Stimulated activated CD4-positive, alpha-beta T cell treated with anti-CD3 and anti-CD28 coated beads, Interleukin-4, amount 100 ng/mL, for 48 hours (primary cell): ENCODE measurements around the gene NREP.

Source experiments
- DNase-seq, 2 donors: peaks; one replicate each; pipeline ENCODE4 v3.0.0-alpha.2; 2020; ENCODE audit warnings: low read depth in 2 of 2

The NREP gene

DNA sequence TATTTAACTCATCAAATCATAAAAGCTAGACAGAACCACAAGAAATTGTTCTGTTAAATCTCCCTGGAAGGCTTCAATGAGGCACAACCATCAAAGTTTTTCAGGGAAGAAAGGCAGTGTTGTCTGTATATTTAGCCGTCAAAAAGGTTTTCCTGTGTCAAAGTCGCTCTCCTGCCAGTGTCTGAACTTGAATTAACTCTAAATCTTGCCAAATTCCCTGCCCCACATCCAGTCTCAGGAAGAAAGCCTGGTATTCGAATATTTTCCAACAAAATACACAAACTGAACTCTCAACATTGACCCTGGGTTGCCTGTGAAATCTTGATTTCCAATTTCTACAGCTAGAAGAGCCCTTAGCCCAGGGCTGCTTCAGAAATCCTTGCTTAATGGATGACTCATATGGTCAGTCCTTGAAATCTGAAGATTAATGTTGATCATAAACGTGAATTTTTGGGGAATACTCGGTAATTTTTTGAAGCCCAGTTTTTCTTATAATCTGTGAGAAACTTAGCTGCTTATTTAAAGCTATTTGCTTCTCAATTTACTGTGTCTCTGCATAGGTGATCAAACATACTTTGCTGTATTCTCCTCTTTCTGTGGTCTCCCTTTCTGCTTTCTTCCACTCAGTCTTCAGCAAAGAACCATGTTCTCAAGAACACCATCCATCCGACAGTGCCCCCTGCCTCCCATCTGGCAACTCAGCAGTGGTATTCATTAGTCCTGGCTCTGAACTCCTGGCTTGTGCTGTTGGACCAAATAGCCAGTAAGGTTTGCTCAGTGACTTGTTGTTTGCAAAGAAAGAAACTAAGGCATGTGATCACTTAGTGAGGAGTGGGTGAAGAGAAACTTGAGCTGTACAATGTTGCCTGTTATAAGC lies 58.9 kb downstream of the NREP start:
- DNase-seq, result no peak

DNA sequence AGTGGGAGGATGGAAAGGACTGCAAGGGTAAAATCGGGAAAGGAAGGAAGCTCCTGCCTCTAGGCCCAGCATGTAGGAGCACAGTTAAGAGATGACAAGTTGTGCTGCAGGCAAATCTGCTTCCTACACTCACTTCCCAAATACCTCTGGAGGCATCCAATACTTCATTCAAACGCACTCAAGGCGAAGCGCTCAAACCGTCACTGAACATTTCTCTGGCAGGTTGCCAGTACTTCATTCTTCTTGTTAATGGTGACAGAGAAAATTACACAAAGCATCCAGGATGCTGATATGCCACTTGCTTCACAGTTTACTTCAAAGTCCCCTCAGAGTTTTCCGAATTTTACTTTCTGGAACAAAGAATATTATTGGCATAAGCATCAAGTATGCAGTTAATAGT lies 59.8 kb downstream of the NREP start:
- DNase-seq, result no peak

DNA sequence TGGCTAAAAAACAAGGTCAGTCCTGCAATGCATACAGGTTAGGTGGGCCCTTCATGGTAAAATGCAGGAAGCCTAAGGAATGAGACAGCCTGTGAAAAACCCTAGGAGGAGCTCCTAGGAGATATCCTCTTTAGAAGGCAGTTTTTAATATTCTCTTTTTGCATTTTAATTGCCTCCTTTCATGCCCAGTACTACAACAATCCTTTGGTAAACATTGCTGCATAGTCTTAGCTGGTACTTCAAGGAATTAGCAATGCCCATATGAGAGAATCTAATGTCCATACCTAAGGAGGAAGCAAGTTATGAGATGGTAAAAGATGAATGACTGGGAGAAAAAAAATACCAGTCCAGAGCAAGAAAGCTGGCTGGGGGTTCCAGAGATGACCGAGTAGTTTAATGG lies 61.0 kb downstream of the NREP start:
- no peak for DNase-seq

DNA sequence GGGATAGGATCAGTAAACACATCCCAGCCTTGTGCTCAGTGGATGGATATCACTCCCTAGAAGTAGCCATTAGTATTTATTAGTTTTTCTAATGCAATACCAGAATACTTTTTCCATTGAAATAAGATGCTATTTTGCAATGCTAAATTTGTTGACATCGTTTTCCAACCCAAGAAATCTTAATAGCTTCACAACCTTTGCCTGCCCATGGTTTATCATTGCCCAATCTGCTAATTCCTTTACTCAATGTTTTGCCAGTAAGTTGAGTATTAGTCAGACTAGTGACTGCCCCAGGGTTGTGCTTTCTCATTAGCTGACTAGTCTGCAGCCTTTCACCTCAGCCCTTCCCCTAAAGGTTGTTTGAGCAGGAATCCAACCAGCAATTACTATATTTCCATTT lies 62.9 kb downstream of the NREP start:
- no peak for DNase-seq

DNA sequence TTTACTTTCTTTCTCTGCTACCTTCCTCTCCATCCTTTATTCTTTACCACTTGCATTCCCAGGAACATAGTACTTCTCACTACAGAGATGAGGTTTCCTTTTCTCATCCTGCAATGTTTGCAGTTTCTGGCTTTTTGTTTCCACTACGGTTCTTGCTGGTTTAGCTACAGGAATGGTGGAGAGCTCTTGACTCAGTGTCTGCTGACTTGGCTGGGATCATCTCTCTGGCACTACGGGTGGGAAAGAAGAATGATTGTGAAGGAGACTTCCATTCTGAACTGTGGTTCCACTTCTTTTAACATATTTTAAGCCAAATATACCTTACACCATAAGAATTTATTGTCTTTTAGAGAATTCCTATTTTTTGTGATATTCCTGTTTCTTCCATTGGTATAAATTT lies 65.1 kb downstream of the NREP start:
- DNase-seq, result no peak

DNA sequence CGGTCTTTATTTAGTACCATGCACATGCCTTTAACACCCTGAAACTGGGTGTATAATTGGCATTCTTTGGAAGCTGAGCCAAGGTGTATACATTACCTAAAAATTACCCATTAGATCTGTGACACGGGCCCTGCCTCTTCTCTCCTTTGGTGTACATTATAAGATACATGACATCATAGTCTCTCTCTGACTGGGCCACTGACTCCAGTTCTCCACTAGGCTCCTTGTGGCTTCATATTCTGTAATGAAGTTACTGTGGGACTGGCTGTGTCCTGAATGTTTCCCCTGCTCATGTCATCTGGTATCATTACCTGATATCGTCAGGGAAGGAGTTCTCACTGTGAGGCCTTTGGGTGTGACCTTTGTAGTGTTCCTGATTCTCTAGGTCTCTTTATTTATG lies 65.5 kb downstream of the NREP start:
- DNase-seq, result no peak

DNA sequence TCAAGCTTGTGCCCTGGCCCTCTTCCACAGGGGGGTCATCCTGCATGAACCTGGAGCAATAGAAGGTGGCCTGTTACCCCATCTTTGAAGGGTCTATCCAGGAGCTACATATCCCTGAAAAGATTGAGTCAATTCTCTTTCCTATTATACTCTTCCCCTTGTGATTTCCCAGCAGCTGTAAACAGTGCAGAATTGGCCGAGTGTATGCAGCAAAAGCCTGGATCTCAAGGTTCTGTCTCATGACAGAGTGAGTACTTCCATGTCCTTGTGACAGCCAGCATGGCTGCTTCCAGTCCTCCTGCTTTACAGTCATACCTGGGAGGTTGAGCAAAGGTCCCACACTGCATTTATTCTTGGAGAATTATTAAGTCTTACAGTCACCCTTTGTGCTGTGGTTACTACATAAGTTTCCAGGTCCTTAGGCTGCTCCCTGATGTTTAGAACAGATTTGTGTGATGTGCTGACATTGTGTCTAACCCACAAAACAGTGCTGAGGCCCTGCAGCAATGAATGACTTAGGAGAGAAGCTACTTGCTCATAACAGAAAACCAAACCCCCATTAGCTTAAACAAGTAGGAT lies 67.5 kb downstream of the NREP start:
- DNase-seq, result no peak

DNA sequence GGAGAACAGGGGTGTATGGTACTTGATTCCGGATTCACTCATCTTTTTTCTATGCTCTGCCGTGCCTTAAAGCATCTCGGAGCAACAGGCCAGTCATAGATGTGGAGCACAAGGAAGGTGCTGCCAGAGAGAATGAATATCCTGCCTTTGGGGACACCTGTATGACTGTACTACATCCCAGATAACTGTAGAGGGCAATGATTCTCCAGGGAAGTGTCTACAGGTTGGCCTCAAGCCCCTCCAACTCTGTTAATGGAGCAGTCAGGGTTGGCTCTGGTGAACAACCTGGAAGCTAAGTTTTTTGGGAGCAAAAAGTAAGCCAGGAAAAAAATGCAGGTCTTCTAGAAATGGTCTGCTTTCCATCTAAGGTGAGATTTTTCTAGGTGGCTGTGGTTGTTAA lies 71.0 kb downstream of the NREP start:
- no peak for DNase-seq

DNA sequence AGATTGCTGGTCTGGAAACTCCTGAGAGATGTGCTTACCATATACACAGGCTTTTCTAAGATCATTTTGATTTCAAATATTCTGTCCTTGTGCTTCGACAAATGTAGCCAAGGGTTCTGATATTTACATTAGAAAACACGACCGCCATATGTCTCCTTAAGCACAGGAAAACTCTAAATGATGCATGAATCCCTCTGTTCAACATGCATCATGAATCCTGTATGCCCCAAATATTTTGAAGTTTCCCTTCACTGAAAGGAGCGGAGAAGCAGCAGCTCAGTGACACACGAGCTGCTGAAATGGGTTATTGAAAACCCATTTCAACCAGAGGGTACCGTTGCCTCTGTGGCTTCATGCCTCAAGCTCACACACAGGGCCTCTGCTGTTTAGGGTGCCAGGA lies 74.4 kb downstream of the NREP start:
- DNase-seq, result no peak

DNA sequence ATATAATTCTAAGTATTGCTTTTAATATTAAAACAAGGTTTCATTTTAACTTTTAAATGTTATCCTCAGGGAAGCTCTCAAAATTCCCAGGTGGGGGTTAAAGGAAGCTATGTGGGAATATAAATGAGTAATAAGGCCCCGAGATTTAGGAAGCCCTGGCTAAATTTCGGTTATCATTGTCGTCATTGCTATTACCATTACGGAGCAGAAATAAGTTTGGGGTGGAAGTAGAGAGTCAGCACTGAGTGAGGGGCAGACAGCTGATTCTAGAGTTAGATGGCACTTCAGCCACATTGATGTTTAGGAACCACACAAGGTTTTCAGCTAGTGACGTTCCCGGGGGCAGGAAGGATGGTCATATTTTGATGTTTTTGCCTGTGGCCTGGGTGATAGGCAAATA lies 74.9 kb downstream of the NREP start:
- DNase-seq, result no peak

DNA sequence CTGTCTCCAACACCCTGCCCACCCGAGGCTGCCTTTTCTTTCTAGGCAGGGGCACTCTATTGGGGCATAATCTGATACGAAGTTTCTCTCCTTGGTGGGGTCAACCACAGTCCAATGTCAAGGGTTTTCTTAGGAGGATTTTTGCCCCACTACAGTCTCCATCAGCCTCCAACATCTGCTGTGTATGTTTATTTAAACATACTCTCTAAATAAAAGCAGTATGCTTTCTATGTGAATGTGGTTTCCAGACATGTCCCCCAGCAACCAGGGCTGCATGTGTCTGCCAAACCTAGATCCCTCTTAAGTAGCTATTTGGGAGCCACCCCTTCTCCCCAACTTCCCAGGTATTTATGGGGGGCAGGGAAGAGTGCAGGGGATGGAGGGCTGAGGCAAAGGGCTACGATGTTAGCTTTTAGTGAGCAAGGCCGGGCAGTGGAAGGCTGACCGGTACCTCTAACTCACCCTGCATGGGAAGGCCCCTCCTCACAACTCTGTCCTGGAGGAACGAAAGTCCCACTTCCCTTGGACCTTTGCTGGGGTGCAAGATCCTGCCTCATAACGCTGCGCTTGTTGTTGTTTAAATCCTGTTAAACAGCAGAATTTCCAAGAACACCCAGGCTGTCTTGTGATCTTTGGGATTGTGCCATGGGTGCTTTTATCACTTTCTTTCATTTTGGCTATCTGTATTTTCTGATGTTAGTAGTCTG lies 75.4 kb downstream of the NREP start:
- no peak for DNase-seq

DNA sequence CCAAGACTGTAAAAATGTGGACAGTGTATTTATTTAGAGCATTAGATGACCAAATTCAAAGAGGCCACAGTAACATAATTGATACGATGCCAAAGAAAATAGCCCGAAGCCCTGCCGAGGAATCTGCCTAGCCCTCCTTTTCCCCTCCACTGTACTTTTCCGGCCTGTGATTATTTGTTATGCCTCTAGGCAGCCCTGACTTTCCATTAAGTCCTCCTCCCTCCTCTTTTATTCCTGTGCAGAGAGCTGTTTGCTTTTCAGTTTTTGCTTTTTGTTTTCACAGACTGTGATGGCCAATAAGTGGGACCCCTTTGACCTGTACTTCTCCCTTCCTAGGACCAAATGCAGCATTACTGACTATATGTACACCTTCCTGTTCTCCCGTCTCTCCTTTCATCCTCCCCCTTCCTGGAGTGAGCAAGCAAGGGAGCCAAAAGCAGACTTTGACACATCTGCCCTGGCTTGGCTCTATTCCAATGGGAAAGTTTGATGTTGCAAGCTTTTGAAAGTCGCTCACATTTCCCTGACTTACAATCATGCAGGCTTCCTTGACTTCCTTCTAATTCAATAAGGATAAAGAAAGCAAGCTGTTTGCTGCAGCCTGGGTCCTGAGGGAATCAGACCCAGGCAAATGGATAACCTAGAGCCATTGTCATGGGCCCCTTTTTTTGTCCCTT lies 76.1 kb downstream of the NREP start:
- DNase-seq, result no peak

DNA sequence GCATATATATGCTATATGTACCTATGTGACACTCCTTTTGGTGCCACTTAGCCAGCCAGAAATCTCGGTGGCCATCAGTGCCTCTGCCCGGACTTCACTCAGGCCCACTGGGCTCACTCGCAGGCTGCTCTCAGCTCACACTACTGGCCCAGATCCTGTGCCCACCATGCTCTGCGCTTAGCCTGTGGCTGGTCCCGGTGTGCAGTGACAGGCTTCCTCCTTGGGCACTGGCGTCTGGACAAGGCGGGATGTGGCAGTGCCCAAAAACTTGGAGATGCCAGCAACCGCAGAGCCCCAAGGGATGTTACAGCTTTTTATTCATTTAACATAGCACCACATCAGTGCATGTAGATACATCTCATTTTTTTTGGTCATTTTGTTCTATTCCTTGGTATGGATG lies 77.4 kb downstream of the NREP start:
- DNase-seq, result no peak
